Measurements from ENCODE around the gene KCNA5.

- no peak for TF ChIP-seq EZH2 (IDR thresholded peaks at IDR 0.05; ENCODE audit: borderline replicate concordance, insufficient read depth, low read length, poor library complexity, severe bottlenecking)
- TF ChIP-seq CTCF (IDR thresholded peaks at IDR 0.05; ENCODE audit: poor library complexity, severe bottlenecking) = no peak
- TF ChIP-seq TAF1 (IDR thresholded peaks at IDR 0.05; ENCODE audit: low read depth) = no peak
- TF ChIP-seq, protein P1, sequence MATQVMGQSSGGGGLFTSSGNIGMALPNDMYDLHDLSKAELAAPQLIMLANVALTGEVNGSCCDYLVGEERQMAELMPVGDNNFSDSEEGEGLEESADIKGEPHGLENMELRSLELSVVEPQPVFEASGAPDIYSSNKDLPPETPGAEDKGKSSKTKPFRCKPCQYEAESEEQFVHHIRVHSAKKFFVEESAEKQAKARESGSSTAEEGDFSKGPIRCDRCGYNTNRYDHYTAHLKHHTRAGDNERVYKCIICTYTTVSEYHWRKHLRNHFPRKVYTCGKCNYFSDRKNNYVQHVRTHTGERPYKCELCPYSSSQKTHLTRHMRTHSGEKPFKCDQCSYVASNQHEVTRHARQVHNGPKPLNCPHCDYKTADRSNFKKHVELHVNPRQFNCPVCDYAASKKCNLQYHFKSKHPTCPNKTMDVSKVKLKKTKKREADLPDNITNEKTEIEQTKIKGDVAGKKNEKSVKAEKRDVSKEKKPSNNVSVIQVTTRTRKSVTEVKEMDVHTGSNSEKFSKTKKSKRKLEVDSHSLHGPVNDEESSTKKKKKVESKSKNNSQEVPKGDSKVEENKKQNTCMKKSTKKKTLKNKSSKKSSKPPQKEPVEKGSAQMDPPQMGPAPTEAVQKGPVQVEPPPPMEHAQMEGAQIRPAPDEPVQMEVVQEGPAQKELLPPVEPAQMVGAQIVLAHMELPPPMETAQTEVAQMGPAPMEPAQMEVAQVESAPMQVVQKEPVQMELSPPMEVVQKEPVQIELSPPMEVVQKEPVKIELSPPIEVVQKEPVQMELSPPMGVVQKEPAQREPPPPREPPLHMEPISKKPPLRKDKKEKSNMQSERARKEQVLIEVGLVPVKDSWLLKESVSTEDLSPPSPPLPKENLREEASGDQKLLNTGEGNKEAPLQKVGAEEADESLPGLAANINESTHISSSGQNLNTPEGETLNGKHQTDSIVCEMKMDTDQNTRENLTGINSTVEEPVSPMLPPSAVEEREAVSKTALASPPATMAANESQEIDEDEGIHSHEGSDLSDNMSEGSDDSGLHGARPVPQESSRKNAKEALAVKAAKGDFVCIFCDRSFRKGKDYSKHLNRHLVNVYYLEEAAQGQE (IDR thresholded peaks at IDR 0.05; ENCODE audit: borderline replicate concordance) = no peak
- no peak for TF ChIP-seq POLR2AphosphoS5 (IDR thresholded peaks at IDR 0.05)
- no peak for TF ChIP-seq EP300 (conservative IDR thresholded peaks at IDR 0.05; ENCODE audit: poor library complexity, severe bottlenecking)
- no peak for TF ChIP-seq SMC3 (conservative IDR thresholded peaks at IDR 0.05; ENCODE audit: poor library complexity)
- no peak for TF ChIP-seq MXI1 (conservative IDR thresholded peaks at IDR 0.05; ENCODE audit: poor library complexity, severe bottlenecking)
- TF ChIP-seq RAD21 (conservative IDR thresholded peaks at IDR 0.05) = no peak
Measured at GRCh38 chr12:5044420-5045295, 979 bp downstream of the KCNA5 start.

All from neural cell (in vitro differentiated cells).